Loucy (cell line): Measurements from ENCODE around the gene MTCH1.

Experiments
- EZH2phosphoT487 ChIP-seq: fragments of 200-600 bp; IDR thresholded peaks from 2 replicates; pipeline ENCODE4 v1.6.1; 2018; ENCODE audit warnings: antibody characterized with exemption, mild to moderate bottlenecking, moderate library complexity, borderline replicate concordance
- TF ChIP-seq, protein P1 (sequence below): fragments of 200-600 bp; sonication (generic); conservative IDR thresholded peaks from 2 replicates; pipeline ENCODE4 v1.5.1; 2014; ENCODE audit warnings: mild to moderate bottlenecking, antibody characterized with exemption, low read length

DNA sequence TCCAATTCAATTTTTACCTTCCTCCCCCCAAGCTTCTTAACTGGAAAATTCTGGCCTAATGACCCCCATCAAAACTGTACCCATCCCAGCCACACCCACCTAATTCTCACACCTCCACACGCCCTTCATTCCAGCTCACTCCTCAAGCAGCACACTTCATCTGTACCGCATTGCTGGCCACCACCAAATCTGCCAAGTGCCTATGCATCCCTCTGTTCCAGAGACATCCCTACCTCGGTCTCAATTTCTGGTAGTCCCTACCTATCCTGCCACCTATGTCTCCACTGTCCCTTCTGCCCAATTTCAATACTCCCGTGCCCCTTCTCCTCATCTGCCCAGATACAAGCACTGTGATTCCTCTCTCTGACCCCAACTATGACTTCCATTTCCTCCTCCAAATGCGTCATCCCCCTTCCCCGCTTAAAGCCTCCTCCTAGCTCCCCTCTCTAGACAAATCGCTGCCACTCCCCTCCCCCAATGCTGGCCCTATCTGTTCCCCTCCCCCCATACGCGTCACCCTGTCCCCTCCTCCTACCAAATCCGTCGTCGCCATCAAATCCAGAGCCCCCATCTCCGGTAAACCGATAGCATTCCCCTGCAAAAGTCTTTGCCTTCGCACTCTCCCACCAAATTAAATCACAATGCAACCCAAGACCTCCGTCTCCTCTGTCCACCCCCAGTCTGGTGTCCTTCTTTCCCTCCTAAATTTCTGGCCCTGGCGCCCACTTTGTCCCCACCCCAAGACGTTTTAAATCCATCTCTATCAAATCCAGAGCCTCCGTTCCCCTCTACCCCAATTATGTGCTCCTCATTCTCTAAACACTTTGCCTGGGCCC is 1.2 kb downstream of the MTCH1 start:
- TF ChIP-seq, protein P1, sequence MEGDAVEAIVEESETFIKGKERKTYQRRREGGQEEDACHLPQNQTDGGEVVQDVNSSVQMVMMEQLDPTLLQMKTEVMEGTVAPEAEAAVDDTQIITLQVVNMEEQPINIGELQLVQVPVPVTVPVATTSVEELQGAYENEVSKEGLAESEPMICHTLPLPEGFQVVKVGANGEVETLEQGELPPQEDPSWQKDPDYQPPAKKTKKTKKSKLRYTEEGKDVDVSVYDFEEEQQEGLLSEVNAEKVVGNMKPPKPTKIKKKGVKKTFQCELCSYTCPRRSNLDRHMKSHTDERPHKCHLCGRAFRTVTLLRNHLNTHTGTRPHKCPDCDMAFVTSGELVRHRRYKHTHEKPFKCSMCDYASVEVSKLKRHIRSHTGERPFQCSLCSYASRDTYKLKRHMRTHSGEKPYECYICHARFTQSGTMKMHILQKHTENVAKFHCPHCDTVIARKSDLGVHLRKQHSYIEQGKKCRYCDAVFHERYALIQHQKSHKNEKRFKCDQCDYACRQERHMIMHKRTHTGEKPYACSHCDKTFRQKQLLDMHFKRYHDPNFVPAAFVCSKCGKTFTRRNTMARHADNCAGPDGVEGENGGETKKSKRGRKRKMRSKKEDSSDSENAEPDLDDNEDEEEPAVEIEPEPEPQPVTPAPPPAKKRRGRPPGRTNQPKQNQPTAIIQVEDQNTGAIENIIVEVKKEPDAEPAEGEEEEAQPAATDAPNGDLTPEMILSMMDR: no peak
- TF ChIP-seq EZH2phosphoT487: no peak
